ENCODE measurements around the gene ZMYM2.

ZMYM2 gene

DNA sequence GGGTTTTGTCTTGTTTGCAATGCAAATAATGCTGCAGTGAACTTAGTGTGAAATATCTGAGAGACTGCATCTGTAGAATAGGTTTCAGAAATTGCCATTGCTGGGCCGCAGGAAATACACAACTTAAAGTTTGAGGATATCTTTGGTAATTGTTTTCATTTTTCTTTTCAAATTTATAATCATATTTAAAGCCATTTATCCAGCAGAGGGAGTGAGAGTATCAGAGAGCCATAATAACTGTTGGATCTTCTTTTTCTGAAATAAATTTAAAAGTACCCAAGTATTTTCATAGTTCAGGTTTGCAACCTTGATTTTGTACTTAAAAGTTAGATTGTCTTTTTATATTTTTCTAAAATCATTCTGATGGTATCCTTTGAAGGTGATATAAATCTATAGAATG, 99.4 kb downstream of the ZMYM2 start:
- CTCF ChIA-PET, result no interaction called here
- POLR2A ChIA-PET, result no interaction called here
- no peak overlapping the region for H3K4me3 ChIP-seq (ENCODE audit: low read depth, low read length)
- DNase-seq (ENCODE audit: low read depth, low spot score), result no peak
- TF ChIP-seq, protein P1, sequence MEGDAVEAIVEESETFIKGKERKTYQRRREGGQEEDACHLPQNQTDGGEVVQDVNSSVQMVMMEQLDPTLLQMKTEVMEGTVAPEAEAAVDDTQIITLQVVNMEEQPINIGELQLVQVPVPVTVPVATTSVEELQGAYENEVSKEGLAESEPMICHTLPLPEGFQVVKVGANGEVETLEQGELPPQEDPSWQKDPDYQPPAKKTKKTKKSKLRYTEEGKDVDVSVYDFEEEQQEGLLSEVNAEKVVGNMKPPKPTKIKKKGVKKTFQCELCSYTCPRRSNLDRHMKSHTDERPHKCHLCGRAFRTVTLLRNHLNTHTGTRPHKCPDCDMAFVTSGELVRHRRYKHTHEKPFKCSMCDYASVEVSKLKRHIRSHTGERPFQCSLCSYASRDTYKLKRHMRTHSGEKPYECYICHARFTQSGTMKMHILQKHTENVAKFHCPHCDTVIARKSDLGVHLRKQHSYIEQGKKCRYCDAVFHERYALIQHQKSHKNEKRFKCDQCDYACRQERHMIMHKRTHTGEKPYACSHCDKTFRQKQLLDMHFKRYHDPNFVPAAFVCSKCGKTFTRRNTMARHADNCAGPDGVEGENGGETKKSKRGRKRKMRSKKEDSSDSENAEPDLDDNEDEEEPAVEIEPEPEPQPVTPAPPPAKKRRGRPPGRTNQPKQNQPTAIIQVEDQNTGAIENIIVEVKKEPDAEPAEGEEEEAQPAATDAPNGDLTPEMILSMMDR (IDR thresholded peaks at IDR 0.05; ENCODE audit: insufficient read depth, low read length, missing control alignments), result no peak

DNA sequence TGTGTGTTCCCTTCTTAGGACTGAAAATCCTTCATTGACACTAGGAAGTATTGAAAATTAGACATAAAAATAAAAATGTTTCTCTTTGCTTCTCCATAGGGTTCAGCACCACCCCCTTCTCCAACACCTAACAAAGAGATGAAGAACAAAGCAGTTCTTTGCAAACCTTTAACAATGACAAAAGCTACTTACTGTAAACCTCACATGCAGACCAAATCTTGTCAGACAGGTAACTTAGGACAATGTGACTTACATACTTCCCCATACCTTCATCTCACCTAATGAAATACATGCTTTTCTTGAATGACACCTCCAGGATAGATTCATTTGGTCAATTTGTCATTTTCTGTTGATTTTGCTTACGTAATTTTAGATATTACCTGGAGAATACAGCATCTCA, 99.9 kb downstream of the ZMYM2 start:
- ChIA-PET CTCF (no interaction called here), POLR2A (no interaction called here)
- H3K4me3 ChIP-seq (ENCODE audit: low read depth, low read length), result no peak overlapping the region
- DNase-seq (ENCODE audit: low read depth, low spot score), result no peak
- TF ChIP-seq, protein P1 (IDR thresholded peaks at IDR 0.05; ENCODE audit: insufficient read depth, low read length, missing control alignments), result no peak

DNA sequence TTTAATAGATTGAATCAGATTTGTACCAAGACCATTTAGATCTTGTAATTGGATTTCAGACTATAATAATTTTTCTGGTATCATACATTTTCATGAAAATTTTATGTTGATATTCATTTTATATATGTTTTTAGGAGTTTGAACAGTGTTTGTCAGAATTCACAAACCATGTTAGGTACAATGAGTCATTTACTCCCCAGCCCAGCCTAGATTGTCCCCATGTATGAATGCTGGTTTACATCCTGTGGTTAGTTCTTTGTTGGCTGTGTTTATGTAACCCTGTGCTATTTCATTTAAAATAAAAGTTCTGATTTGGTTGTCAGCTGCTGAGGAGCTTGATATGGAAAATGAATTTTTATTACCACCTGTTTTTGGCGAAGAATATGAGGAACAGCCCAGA, 105.6 kb downstream of the ZMYM2 start:
- no peak for DNase-seq (ENCODE audit: low read depth, low spot score)
- ChIA-PET POLR2A (no interaction called here), CTCF (no interaction called here)
- TF ChIP-seq, protein P1 (IDR thresholded peaks at IDR 0.05; ENCODE audit: insufficient read depth, low read length, missing control alignments), result no peak
- no peak overlapping the region for H3K4me3 ChIP-seq (ENCODE audit: low read depth, low read length)

DNA sequence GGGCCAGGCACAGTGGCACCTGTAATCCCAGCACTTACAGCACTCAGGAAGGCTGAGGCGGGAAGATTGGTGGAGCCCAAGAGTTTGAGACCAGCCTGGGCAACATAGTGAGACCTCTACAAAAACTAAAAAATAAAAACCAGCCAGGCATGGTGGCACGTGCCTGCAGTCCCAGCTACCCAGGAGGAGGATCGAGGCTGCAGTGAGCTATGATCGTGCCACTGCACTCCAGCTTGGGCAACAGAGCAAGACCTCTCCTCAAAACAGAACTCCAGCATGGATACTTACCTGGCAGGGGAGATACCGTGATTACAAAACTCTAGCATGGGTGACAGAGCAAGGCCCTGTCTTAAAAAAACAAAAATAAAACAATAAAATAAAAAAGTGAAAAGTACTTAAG, 107.0 kb downstream of the ZMYM2 start:
- DNase-seq (ENCODE audit: low read depth, low spot score), result no peak
- H3K4me3 ChIP-seq (ENCODE audit: low read depth, low read length), result no peak overlapping the region
- ChIA-PET CTCF (no interaction called here), POLR2A (no interaction called here)
- TF ChIP-seq, protein P1 (IDR thresholded peaks at IDR 0.05; ENCODE audit: insufficient read depth, low read length, missing control alignments), result no peak

DNA sequence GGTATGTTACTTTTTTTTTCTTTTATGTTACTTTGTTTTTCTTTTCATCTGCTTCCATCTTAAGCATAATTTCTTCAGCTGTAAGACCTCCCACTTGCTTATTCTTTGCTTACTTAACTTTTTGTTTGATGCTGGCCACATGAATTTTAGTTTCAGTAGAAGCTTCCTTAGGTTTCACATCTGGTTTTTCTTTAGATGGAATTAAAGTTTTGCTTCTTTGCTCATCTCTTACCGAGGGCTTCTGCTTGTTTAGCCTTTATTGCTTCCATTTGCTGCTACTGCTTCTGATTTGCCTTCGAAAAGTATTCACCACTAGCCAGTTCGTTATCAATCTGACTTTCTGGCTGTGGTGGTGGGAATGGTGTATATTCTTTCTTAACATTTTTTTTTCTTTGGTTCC, 111.4 kb downstream of the ZMYM2 start:
- ChIA-PET CTCF (no interaction called here), POLR2A (no interaction called here)
- DNase-seq (ENCODE audit: low read depth, low spot score), result no peak

DNA sequence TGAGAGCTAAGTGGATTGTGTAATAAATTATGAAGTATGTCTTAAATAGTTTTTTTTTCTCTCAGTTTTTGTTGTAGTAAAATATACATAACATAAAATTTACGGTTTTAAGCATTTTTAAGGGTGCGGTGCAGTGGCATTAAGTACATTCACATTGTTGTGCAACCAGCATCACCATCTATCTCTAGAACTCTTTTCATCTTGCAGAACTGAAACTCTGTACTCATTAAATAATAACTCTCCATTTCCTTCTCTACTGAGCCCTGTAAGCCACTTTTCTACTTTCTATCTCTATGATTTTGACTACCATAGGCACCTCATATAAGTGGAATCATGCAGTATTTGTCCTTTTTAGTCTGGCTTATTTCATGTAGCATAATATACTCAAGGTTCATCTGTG, 115.2 kb downstream of the ZMYM2 start:
- CTCF ChIA-PET, result interaction anchor here (0.9 to 1.1 kb wide), 2 partner anchors 39 to 90 kb away, joined by 3 to 4 read pairs; no protein-coding TSS in a partner anchor
- TF ChIP-seq, protein P1 (IDR thresholded peaks at IDR 0.05; ENCODE audit: insufficient read depth, low read length, missing control alignments), result no peak
- POLR2A ChIA-PET, result no interaction called here

More for the DNA sequence above, 111.4 kb downstream of the ZMYM2 start:
- TF ChIP-seq, protein P1 (IDR thresholded peaks at IDR 0.05; ENCODE audit: insufficient read depth, low read length, missing control alignments), result no peak
- no peak overlapping the region for H3K4me3 ChIP-seq (ENCODE audit: low read depth, low read length)

More for the DNA sequence above, 115.2 kb downstream of the ZMYM2 start:
- DNase-seq (ENCODE audit: low read depth, low spot score), result no peak
- H3K4me3 ChIP-seq (ENCODE audit: low read depth, low read length), result no peak overlapping the region
